GM12878 (cell line): Measurements from ENCODE around the gene CDC14C.

ENCODE experiments used
- E2F4 ChIP-seq: IDR thresholded peaks from 2 replicates; pipeline ENCODE4 v1.6.1; 2012; ENCODE audit warnings: low read depth, low read length, improper control_type of control experiment
- NFIC ChIP-seq: IDR thresholded peaks from 2 replicates; pipeline ENCODE4 v1.6.1; 2012; ENCODE audit warnings: low read depth, mild to moderate bottlenecking, inconsistent platforms, low read length, moderate library complexity
- TCF7 ChIP-seq: IDR thresholded peaks from 2 replicates; pipeline ENCODE4 v1.6.1; 2014; ENCODE audit warnings: antibody characterized with exemption, borderline replicate concordance
- USF2 ChIP-seq: IDR thresholded peaks from 2 replicates; pipeline ENCODE4 v1.6.1; 2011; ENCODE audit warnings: low read depth, low read length, improper control_type of control experiment, borderline replicate concordance
- YY1 ChIP-seq: IDR thresholded peaks from 2 replicates; pipeline ENCODE4 v1.6.1; 2011; ENCODE audit warnings: low read depth, mild to moderate bottlenecking, low read length
- ZNF274 ChIP-seq: IDR thresholded peaks from one replicate; pipeline ENCODE4 v1.8.0; 2011; ENCODE audit not compliant: insufficient read length, insufficient read depth
- TF ChIP-seq, protein P1 (sequence below), 3 experiments: IDR thresholded peaks in 2 of 3; conservative IDR thresholded peaks in 1 of 3; 2 replicates each; pipeline ENCODE4 v1.5.1; 2011; ENCODE audit warnings: low read depth in 3 of 3, low read length in 3 of 3, mild to moderate bottlenecking in 3 of 3, control low read depth in 2 of 3, moderate library complexity in 2 of 3, inconsistent platforms in 1 of 3, mixed read lengths in 1 of 3; ENCODE audit not compliant: control insufficient read depth in 2 of 3, insufficient read depth in 1 of 3; ENCODE audit errors: extremely low read depth in 1 of 3

GRCh38 chr7:48875045-48875916 is 49.1 kb upstream of the CDC14C start:
- TF ChIP-seq YY1 (no peak), USF2 (no peak), TCF7 (no peak), NFIC (no peak), ZNF274 (no peak), E2F4 (no peak)
- TF ChIP-seq, protein P1, sequence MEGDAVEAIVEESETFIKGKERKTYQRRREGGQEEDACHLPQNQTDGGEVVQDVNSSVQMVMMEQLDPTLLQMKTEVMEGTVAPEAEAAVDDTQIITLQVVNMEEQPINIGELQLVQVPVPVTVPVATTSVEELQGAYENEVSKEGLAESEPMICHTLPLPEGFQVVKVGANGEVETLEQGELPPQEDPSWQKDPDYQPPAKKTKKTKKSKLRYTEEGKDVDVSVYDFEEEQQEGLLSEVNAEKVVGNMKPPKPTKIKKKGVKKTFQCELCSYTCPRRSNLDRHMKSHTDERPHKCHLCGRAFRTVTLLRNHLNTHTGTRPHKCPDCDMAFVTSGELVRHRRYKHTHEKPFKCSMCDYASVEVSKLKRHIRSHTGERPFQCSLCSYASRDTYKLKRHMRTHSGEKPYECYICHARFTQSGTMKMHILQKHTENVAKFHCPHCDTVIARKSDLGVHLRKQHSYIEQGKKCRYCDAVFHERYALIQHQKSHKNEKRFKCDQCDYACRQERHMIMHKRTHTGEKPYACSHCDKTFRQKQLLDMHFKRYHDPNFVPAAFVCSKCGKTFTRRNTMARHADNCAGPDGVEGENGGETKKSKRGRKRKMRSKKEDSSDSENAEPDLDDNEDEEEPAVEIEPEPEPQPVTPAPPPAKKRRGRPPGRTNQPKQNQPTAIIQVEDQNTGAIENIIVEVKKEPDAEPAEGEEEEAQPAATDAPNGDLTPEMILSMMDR (IDR thresholded peaks at IDR 0.05 in 2 of 3, conservative IDR thresholded peaks at IDR 0.05 in 1 of 3; ENCODE audit: control insufficient read depth in 2 of 3, extremely low read depth in 1 of 3, insufficient read depth in 1 of 3, low read depth in 3 of 3, low read length in 3 of 3) = peak; percentile 6 to 40 (median 14); a peak in 3 of 6 replicates
